Measurements from ENCODE around the gene ZCCHC17.

Gene ZCCHC17

GRCh38 chr1:31394584-31395193, 97.9 kb downstream of the ZCCHC17 start:
- peak; percentile 33 to 67 for DNase-seq (ENCODE audit: low read depth in 2 of 2)

DNA sequence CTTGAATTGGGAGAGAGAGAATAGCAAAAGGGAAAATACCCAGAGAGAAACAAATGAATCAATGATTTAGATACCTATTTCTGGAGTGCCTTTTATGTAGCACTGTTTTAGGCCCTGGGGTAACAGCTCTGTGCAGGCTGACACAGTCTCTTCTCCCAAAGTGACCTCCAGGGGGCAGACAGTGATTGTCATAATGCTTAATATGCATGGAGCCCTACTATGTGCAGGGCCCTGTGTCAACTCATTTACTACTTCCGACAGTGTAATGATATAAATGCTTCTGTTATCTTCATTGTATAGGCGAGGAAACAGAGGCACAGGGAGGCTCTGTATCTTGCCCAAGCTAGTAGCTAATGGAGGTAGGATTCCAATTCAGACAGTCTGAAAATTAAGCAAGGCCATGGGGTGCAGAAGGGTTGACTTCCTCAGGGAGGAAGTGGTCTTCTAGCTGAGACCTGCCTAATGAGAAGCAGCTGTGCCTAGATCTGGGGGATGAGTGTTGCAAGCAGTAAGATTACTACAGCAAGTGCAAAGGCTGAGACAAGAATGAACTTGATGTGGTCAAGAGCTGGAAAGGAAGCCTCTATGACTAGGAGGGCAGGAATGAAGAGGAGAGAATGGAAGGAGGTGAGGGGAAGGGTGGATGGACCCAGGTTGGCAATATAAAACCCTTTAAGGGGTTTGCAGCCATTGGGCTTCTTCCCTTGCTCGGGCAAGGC, 100.0 kb downstream of the ZCCHC17 start:
- DNase-seq (ENCODE audit: low read depth in 2 of 2) = no peak

DNA sequence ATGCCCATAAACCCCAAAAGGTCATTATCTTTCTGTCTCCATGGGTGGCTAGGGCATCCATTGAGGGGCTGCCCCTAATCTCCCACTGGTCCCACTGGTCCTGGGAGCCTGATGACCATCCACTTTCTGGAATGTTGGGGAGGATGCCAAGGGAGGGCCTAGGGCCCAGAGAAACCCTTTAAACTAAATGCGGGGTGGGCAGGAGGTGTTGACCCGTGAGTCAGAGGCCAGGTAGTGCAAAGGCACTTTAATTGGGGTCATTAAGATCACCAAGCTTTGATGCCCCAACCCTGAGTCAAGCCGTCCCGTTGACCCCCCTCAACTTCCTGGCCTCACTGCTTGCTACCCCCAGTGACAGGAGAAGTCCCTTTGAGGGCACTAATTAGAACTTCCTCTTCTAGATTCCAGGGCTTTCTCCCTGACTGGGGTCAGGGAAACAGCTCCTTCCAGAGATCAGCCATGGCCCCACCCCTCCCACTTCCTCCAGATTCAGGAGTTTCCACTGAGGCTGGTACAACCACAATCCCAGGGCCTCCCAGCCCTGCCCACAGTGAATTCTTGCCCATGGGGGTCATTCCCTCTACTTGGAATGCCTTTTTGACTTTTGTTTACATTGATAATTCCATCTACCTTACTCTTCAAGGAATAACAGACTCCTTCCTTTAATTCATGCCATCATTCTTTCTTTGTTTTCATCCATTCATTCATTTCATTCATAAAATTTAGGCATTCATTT, 100.7 kb downstream of the ZCCHC17 start:
- DNase-seq (ENCODE audit: low read depth in 2 of 2) = no peak

DNA sequence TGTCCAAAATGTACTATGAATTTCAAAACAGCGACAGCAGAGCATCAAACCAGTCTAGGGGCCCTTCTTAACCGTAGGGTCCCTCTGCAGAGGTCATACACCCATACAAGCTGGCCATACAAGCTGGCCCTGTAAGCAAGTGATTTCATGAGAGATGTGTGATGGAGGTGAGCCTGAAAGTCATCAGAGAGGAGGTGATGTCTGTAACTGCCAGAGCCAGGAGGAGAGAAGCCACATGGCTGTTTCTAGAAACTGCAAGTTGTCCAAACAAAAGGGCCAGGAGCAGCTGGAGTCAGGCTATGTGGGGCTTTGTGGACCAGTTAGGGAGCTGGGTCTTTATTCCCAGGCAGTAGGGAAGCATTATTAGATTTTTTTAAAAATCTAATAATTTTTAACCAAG, 101.4 kb downstream of the ZCCHC17 start:
- DNase-seq (ENCODE audit: low read depth in 2 of 2) = no peak

GRCh38 chr1:31399976-31400375, 103.1 kb downstream of the ZCCHC17 start:
- DNase-seq (ENCODE audit: low read depth in 2 of 2) = no peak

GRCh38 chr1:31400393-31400792, 103.6 kb downstream of the ZCCHC17 start:
- DNase-seq (ENCODE audit: low read depth in 2 of 2) = no peak

DNA sequence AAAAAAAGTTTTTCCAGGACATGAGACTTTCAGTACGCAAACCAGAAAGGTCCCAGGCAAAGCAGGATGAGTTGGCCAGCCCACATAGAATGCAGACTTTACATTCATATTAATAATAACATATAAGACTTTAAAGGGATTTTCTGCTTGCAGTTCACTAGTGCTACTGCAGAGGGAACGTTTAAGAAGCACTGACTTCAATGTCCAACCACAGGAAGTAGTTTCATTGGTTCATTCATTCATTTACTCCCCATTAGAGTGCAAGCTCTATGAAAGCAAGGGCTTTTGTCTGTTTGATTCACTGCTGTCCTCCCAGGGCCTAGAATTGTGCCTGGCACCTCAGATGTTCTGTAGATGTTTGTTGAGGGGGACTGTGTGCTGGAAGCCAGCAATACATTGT, 104.4 kb downstream of the ZCCHC17 start:
- DNase-seq (ENCODE audit: low read depth in 2 of 2) = no peak

- no peak for DNase-seq (ENCODE audit: low read depth in 2 of 2)
These were observed 108.9 kb downstream of the ZCCHC17 start for GRCh38 chr1:31405578-31406245.

DNA sequence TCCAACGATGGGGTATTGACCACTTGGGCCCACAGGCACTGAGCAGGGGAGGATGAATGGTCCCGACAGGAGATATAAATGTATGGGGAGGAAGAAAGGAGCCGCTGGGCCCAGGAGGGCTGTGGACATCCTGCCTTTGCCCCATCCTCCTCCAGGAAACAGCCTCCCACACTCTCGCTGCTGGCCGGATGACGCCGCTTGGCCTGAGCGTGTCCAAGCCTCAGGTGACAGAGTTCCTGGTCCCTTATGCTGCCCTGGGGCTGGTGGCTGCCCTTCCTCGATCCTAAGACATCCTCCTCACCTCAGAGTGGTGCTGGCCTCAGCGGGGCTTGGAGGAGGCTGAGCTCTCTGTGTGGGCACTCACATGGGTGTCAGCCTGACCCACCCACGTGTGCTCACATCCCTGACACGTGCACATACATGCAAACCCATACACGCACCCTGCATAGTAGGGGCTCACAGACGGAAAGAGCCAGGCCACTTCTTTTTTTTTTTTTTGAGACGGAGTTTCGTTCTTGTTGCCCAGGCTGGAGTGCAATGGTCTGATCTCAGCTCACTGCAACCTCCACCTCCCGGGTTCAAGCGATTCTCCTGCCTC, 110.3 kb downstream of the ZCCHC17 start:
- no peak for DNase-seq (ENCODE audit: low read depth in 2 of 2)

DNA sequence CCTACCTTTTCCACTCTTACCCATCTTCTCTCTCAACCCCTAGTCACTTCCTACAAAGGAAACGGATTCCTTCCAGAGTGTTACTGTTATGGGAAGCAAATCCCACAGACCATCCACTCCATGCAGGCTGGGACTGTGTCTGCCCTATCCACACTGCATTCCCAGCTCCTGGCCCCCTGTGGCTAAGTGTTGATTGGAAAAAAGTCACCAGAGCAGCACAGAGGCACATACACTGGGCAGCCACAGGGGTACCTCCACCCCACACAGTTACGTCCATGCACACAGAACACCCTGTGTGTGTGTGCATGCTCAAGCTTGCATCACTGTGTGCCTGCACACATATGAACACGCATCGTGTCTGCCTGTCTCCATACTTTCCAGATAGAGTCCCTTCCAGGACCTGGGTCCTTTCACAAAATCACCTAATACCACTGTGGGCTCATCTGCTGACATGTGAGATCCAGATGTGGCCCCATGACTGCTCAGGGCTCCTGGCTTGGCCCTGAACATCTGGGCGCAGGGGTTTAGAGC, 112.0 kb downstream of the ZCCHC17 start:
- no peak for DNase-seq (ENCODE audit: low read depth in 2 of 2)

- no peak for DNase-seq (ENCODE audit: low read depth in 2 of 2)
These were observed 113.4 kb downstream of the ZCCHC17 start for GRCh38 chr1:31409946-31410858.

GRCh38 chr1:31410871-31411270, 114.0 kb downstream of the ZCCHC17 start:
- no peak for DNase-seq (ENCODE audit: low read depth in 2 of 2)

GRCh38 chr1:31412205-31412604, 115.4 kb downstream of the ZCCHC17 start:
- no peak for DNase-seq (ENCODE audit: low read depth in 2 of 2)

GRCh38 chr1:31412732-31413404, 116.0 kb downstream of the ZCCHC17 start, which contains the start of gene SERINC2:
TSS of gene SERINC2 (plus strand) at chr1:31413213. CDS start at chr1:31413266, 53 bp downstream.
- no peak for DNase-seq (ENCODE audit: low read depth in 2 of 2)

DNA sequence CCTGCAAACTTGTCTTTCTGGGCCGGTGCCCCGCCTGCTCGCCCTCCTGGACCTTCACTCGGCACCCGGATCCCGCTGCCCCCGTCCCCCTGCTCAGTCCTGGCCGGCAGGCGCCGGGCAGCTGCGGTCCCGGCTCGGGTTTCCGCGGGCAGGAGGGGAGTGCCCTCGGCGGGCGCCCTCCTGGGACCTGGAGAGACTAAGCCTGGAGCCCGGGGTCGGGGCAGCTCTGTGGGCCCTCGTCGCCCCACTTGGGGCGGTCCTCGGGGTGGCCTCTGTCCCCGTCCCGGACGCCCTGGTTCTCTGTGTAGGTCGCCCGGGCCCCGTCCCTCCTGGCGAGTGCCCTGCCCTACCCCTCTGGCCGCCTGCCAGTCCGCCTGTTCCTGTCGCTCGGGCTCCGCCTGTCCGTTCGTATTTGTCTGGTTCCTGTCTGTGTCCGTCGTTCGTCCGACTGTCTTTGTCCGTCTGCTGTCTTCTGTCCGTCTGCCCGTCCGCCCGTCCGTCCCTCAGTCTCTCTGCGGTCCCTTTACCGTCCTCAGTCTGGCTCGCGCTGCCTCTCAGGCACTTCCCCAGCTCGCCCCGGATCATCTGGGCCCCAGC, 116.7 kb downstream of the ZCCHC17 start:
- DNase-seq (ENCODE audit: low read depth in 2 of 2) = no peak
